ENCODE results near the gene ELAVL1. TPM values are rescaled to one million over a fixed set of nuclear protein-coding genes. Genes with fewer than 3 reads are reported as not detected.

The ELAVL1 gene
- total RNA-seq, 1 donor from 2014 or later, result 37.4 TPM

GRCh38 chr19:7921967-7922835 is 83.2 kb downstream of the ELAVL1 start:
- H3K27me3 ChIP-seq (ENCODE audit: control insufficient read depth, insufficient read depth, low read length), result no peaks in the 10 kb centered on the region
- no peak overlapping the region for H3K4me3 ChIP-seq (ENCODE audit: low read depth, low read length)
- FAIRE-seq (no peak), DNase-seq (ENCODE audit: low read depth) (no peak)
- peaks cover 10% of the 10 kb centered on the region for H3K36me3 ChIP-seq (ENCODE audit: control insufficient read depth, insufficient read depth, low read length)
- TF ChIP-seq CTCF (IDR thresholded peaks at IDR 0.05; ENCODE audit: insufficient read depth, low read length, severe bottlenecking), result no peak

DNA sequence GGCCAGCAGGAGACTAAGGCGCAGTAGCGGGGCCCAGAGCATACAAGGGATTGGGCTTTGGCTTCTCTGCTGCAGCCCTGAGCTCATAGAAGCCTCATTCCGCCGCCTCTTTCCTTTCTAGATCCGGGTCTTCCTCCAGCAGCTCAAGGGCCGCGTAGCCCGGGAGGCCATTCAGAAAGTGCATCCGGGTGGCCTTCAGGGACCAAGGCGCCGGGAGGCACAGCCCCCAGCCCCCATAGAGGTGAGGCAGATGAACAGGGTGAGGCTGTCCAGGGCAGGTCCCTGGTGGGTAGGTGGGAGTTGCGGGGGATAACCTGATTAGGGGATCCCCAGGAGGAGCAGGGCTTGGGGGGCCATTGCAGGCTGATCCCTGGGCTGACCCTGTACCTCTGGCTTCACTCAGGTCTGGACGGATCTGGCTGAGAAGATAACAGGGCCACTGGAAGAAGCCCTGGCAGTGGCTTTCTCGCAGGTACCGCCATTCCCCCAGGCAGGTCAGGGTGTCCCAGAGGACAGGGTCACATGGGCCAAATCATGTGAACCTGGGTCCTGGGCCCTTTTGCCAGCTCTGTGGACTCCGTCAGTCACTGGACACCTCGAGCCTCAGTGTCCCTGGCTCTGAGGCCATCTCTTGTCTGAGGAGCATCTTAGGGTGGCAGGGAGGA is 84.0 kb downstream of the ELAVL1 start:
- DNase-seq (ENCODE audit: low read depth) (no peak), FAIRE-seq (no peak)
- Histone ChIP-seq H3K27me3 (ENCODE audit: control insufficient read depth, insufficient read depth, low read length) (no peaks in the 10 kb centered on the region), H3K36me3 (ENCODE audit: control insufficient read depth, insufficient read depth, low read length) (peaks cover 6% of the 10 kb centered on the region), H3K4me3 (ENCODE audit: low read depth, low read length) (peak overlapping the region; percentile 40)
- TF ChIP-seq CTCF (IDR thresholded peaks at IDR 0.05; ENCODE audit: insufficient read depth, low read length, severe bottlenecking), result no peak

DNA sequence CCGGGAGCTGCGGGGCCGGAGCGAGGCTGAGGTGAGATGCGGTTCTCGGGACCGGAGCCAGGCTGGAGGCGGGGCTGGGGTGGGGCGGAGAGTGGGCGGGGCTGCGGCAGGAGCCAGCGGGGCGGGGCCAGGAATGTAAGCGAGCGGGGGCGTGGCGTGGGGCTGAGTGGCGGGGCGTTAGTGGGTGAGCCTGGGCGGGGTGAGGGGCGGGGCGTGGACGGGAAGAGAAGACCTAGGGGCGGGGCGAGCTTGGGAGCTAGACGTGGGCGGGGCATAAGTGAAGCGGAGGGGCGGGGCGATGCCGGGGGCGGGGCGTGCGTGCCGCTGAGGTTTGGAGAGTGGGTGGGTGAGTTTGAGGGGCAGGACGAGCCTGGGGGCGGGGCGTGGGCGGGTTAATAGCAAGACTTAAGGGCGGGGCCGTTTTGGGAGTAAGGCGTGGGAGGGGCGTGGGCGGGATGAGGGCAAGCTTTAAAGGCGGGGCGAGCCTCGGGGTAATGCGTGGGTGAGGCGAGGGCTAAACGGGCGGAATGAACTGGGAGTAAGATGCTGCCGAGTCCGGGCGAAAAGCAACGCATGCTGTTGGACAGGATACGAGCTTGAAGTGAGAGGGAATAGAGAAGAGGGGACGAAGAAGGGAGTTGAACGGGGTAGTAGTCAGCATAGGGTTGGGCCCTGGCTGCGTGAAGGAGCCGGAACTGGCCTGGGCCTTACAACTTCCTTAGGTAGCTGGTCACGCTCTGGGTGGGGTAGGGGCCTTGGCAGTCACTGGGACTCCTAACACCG is 84.7 kb downstream of the ELAVL1 start:
- FAIRE-seq (peak; percentile 98), DNase-seq (ENCODE audit: low read depth) (peak; percentile 76)
- Histone ChIP-seq H3K27me3 (ENCODE audit: control insufficient read depth, insufficient read depth, low read length) (peaks cover 2% of the 10 kb centered on the region), H3K36me3 (ENCODE audit: control insufficient read depth, insufficient read depth, low read length) (peaks cover 6% of the 10 kb centered on the region), H3K4me3 (ENCODE audit: low read depth, low read length) (peak overlapping the region; percentile 77)
- TF ChIP-seq CTCF (IDR thresholded peaks at IDR 0.05; ENCODE audit: insufficient read depth, low read length, severe bottlenecking), result no peak

- peak within 1 kb of the TSS; percentile 77 for H3K4me3 ChIP-seq (ENCODE audit: low read depth, low read length)
- no peak for TF ChIP-seq CTCF (IDR thresholded peaks at IDR 0.05; ENCODE audit: insufficient read depth, low read length, severe bottlenecking)
- FAIRE-seq (no peak), DNase-seq (ENCODE audit: low read depth) (peak; percentile 75)
- peaks cover 6% of the 10 kb centered on the region for H3K36me3 ChIP-seq (ENCODE audit: control insufficient read depth, insufficient read depth, low read length)
- peaks cover 2% of the 10 kb centered on the region for H3K27me3 ChIP-seq (ENCODE audit: control insufficient read depth, insufficient read depth, low read length)
These were observed 85.6 kb downstream of the ELAVL1 start, which contains the start of gene SNAPC2 for GRCh38 chr19:7919610-7920518. SNAPC2 (plus strand) TSS chr19:7920338; CDS start chr19:7920367, 29 bp downstream.

Data from bronchial epithelial cell (primary cell).